Spleen (tissue), 11 donors: ENCODE measurements around the gene MR1. TPM values are rescaled to one million over a fixed set of nuclear protein-coding genes. Genes with fewer than 3 reads are reported as not detected.

ENCODE experiments used
- DNase-seq: peaks from one replicate; pipeline ENCODE4 v3.0.0-alpha.2; 2020
- H3K27ac ChIP-seq, 8 donors: fragments of 200-600 bp; sonication (generic) in 7 of 8; 1 replicate in 4 of 8; 2 replicates in 4 of 8; pipeline versions ENCODE4 v1.5.0 to v1.8.0; 2016 to 2021; ENCODE audit warnings: inconsistent platforms in 4 of 8, mild to moderate bottlenecking in 4 of 8, moderate library complexity in 1 of 8
- H3K27me3 ChIP-seq, 7 donors: fragments of 200-600 bp; sonication (generic) in 6 of 7; replicated peaks in 1 of 7; 1 replicate in 4 of 7; 2 replicates in 3 of 7; pipeline versions ENCODE4 v1.5.0 to v1.8.0; 2016 to 2021; ENCODE audit warnings: inconsistent platforms in 3 of 7, mild to moderate bottlenecking in 1 of 7
- H3K36me3 ChIP-seq, 6 donors: fragments of 200-600 bp; sonication (generic) in 5 of 6; 1 replicate in 4 of 6; 2 replicates in 2 of 6; pipeline versions ENCODE4 v1.5.0 to v1.8.0; 2016 to 2021; ENCODE audit warnings: inconsistent platforms in 2 of 6
- H3K4me1 ChIP-seq, 6 donors: fragments of 200-600 bp; sonication (generic) in 5 of 6; 1 replicate in 3 of 6; 2 replicates in 3 of 6; pipeline versions ENCODE4 v1.5.0 to v1.8.0; 2016 to 2021; ENCODE audit warnings: inconsistent platforms in 3 of 6
- H3K4me3 ChIP-seq, 8 donors: fragments of 200-600 bp; sonication (generic) in 7 of 8; 1 replicate in 4 of 8; 2 replicates in 4 of 8; pipeline versions ENCODE4 v1.5.0 to v1.8.0; 2016 to 2021; ENCODE audit warnings: inconsistent platforms in 4 of 8, mild to moderate bottlenecking in 4 of 8, moderate library complexity in 2 of 8
- H3K9me3 ChIP-seq, 8 donors: fragments of 200-600 bp; sonication (generic) in 7 of 8; 1 replicate in 4 of 8; 2 replicates in 4 of 8; pipeline versions ENCODE4 v1.5.0 to v1.8.0; 2016 to 2021; ENCODE audit warnings: inconsistent platforms in 4 of 8
- POLR2A ChIP-seq, 3 donors: fragments of 450-650 bp; IDR thresholded peaks; one replicate each; pipeline ENCODE4 v1.5.1; 2017; ENCODE audit warnings: antibody characterized with exemption in 3 of 3, mild to moderate bottlenecking in 1 of 3
- POLR2AphosphoS5 ChIP-seq, 3 donors: sonication (generic); formaldehyde crosslinking; IDR thresholded peaks; one replicate each; pipeline ENCODE4 v1.5.1; 2017; ENCODE audit warnings: antibody characterized with exemption in 3 of 3
- WGBS, 5 donors: extraction: QIAGEN DNeasy Blood & Tissue Kit in 3 of 5; methylation state at CpG; one replicate each; pipeline versions ENCODE4 v1.1.5 to v1.1.7; 2013 to 2018; 5-methylcytosine and 5-hydroxymethylcytosine counted together
- intact Hi-C: fragments of 100-400 bp; cut with DNase I; formaldehyde crosslinking; loops from one replicate; pipeline ENCODE4 v1.15.0; 2023; ENCODE audit warnings: low total_unique reads
- polyA plus RNA-seq, 3 donors: library from polyadenylated mRNA; stranded (reverse); fragments of 200-250 nt; gene quantifications; one replicate each; pipeline ENCODE4 v1.2.1, GENCODE V29; 2013
- total RNA-seq, 7 donors: library from RNA; depleted of rRNA in 3 of 7; stranded (reverse); fragments of >200 nt in 3 of 7; fragmentation: NEBNext Ultra II Directional in 4 of 7; extraction: Animal tissue kit (Norgen Biotek cat#: 25700) in 4 of 7; gene quantifications; one replicate each; pipeline versions ENCODE4 v1.1.0 to v1.2.1, GENCODE V29; 2016 to 2021
- TF ChIP-seq, protein P1 (sequence below), 11 experiments: fragments of 200-600 bp in 7 of 11; fragments of 450-650 bp in 4 of 11; sonication (generic) in 4 of 11; IDR thresholded peaks in 8 of 11; conservative IDR thresholded peaks in 3 of 11; 1 replicate in 7 of 11; 2 replicates in 4 of 11; pipeline versions ENCODE4 v1.4.0 to v1.8.0; 2016 to 2021; ENCODE audit warnings: antibody characterized with exemption in 11 of 11, inconsistent platforms in 4 of 11, mild to moderate bottlenecking in 1 of 11
- donor health status: healthy with polysubstance abuse.
- donor health status: DM: no; HTN: no; CAD: no; lungs with moderate emphysema.
- donor health status: DM: no; HTN: no; CAD: no.
- donor health status: Bipolar disorder and iron deficiency.
- donor health status: healthy.
- donor health status: DM: no; HTN: no; CAD: no.
- donor health status: DM: yes; HTN: yes; CAD: no.

Gene MR1
- total and polyA plus RNA-seq, 10 donors, result 4.9 to 35.6 (median 24.0) TPM

DNA sequence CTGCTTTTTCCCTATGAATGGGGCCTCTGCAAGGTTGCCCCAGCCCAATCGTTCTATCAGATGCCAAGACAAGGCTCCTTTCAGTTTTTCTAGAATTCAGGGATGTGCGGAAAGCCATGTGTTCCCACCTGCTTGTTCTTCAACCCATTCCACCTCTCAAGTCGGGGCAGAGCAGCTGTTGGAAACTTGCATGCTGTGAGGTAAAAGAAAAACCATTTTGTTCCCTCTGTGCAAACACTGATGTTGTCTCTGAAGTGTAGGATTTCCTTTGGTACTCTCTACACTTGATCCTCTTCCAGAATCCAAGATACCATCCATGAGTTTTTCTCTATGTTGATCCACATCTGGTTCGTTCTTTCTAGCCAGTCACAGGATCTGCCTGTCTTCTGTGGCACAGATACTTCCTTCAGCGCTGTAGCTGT lies 62.0 kb downstream of the MR1 start:
- DNase-seq, result no peak
- TF ChIP-seq POLR2AphosphoS5 (IDR thresholded peaks at IDR 0.05) (no peak), POLR2A (IDR thresholded peaks at IDR 0.05) (no peak)
- TF ChIP-seq, protein P1, sequence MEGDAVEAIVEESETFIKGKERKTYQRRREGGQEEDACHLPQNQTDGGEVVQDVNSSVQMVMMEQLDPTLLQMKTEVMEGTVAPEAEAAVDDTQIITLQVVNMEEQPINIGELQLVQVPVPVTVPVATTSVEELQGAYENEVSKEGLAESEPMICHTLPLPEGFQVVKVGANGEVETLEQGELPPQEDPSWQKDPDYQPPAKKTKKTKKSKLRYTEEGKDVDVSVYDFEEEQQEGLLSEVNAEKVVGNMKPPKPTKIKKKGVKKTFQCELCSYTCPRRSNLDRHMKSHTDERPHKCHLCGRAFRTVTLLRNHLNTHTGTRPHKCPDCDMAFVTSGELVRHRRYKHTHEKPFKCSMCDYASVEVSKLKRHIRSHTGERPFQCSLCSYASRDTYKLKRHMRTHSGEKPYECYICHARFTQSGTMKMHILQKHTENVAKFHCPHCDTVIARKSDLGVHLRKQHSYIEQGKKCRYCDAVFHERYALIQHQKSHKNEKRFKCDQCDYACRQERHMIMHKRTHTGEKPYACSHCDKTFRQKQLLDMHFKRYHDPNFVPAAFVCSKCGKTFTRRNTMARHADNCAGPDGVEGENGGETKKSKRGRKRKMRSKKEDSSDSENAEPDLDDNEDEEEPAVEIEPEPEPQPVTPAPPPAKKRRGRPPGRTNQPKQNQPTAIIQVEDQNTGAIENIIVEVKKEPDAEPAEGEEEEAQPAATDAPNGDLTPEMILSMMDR (IDR thresholded peaks at IDR 0.05 in 8 of 11, conservative IDR thresholded peaks at IDR 0.05 in 3 of 11), result no peak
- 76 to 90% (median 87%) methylated on average over 5 of the region's 5 CpGs for WGBS, 5 donors
- peak overlapping the region in 3 of 8 donors; percentile 25 to 46 (median 37) for H3K27ac ChIP-seq
- no peak overlapping the region for H3K4me3 ChIP-seq
- no peaks in the 10 kb centered on the region for H3K9me3 ChIP-seq
- H3K4me1 ChIP-seq, result peaks cover 29 to 99% (median 75%) of the 10 kb centered on the region in 6 donors
- intact Hi-C loops, result no loop called here
- no peaks in the 10 kb centered on the region for H3K27me3 ChIP-seq
- peaks cover 0 to 39% (median 7%) of the 10 kb centered on the region in 6 donors for H3K36me3 ChIP-seq

DNA sequence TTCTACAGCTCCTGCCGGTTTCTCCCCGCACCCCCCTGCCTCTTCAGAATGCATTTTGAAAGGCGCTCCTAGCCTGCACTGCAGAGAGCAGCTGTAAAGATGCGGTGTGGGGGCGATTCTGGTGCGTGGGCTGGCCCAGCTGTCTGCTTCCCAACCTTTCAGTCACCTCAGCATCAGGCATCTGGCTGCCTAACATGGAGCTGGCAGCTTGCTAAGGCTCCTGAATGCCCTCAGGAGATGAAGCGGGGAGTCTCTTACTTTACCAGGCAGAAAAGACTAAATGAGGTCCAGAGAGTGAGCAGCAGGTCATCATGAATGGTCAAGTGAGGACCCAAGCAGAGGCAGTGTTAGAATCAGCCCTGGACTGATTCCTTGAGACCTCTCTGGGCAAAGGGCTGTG lies 63.5 kb downstream of the MR1 start:
- TF ChIP-seq POLR2A (IDR thresholded peaks at IDR 0.05), result no peak
- TF ChIP-seq POLR2AphosphoS5 (IDR thresholded peaks at IDR 0.05), result no peak
- TF ChIP-seq, protein P1 (IDR thresholded peaks at IDR 0.05 in 8 of 11, conservative IDR thresholded peaks at IDR 0.05 in 3 of 11), result no peak
- H3K4me1 ChIP-seq, result peaks cover 28 to 99% (median 75%) of the 10 kb centered on the region in 6 donors
- DNase-seq, result no peak
- no peaks in the 10 kb centered on the region for H3K9me3 ChIP-seq
- intact Hi-C loops, result no loop called here
- WGBS, 5 donors, result 79 to 93% (median 82%) methylated on average over 7 of the region's 7 CpGs
- no peak overlapping the region for H3K4me3 ChIP-seq
- H3K27me3 ChIP-seq, result no peaks in the 10 kb centered on the region
- peak overlapping the region in 1 of 8 donors; percentile 37 for H3K27ac ChIP-seq
- peaks cover 0 to 33% (median 7%) of the 10 kb centered on the region in 6 donors for H3K36me3 ChIP-seq

DNA sequence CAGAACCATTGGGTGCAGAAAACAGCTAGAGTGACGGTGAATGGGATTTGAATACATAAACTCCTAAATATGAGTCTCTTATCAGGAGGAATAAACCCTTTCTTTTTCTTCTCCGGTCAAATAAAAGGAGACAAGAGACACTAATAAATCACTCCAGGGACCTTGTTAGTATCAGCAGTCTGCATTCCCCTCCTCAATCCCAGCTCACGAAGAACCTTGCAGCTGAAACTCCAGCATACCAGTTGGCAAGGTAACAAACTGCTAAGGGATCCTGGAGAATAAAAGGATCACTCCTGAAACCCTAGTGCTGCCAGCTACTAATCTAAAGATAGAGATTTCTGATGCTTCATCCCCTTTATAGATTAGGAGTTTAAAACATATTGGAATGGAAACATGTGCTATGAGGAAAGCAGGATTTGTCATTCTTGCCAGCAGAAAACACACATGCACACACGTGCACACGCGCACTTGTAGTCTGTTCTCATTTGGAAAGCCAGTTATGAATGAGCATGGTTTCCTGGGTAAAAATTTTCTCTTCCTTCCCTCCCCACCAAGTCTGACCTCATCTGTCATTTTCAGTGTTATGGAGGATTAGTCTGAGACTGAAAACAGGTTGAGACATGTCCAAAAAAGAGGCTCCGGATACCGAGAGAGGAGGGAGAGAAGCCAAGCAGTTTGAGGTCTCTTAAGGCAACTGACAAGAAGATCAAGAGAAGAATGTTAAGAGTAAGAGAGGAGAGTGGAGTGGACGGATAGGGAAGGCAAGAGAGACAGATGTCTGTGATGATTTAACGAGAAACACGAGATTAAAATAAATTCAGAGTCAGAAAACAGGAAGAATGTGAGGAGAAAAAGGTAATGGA lies 65.6 kb downstream of the MR1 start:
- 22 to 32% (median 24%) methylated on average over 11 of the region's 11 CpGs for WGBS, 5 donors
- H3K27ac ChIP-seq, result peak overlapping the region in 3 of 8 donors; percentile 13 to 51 (median 22)
- no peak for DNase-seq
- intact Hi-C loops, result no loop called here
- H3K27me3 ChIP-seq, result no peaks in the 10 kb centered on the region
- peaks cover 0 to 11% (median 3%) of the 10 kb centered on the region in 6 donors for H3K36me3 ChIP-seq
- peaks cover 26 to 99% (median 78%) of the 10 kb centered on the region in 6 donors for H3K4me1 ChIP-seq
- no peak overlapping the region for H3K4me3 ChIP-seq
- no peak for TF ChIP-seq POLR2A (IDR thresholded peaks at IDR 0.05)
- TF ChIP-seq POLR2AphosphoS5 (IDR thresholded peaks at IDR 0.05), result no peak
- TF ChIP-seq, protein P1 (IDR thresholded peaks at IDR 0.05 in 8 of 11, conservative IDR thresholded peaks at IDR 0.05 in 3 of 11), result no peak
- no peaks in the 10 kb centered on the region for H3K9me3 ChIP-seq
